GM21360 (cell line): ENCODE measurements around the gene PDE2A.

Experiments used
- ATAC-seq: cut with Tn5 transposase; IDR thresholded peaks from one replicate; pipeline ENCODE4 v1.9.1; 2021; ENCODE audit warnings: mild to moderate bottlenecking, moderate library complexity; ENCODE audit not compliant: unreplicated experiment

The PDE2A gene

DNA sequence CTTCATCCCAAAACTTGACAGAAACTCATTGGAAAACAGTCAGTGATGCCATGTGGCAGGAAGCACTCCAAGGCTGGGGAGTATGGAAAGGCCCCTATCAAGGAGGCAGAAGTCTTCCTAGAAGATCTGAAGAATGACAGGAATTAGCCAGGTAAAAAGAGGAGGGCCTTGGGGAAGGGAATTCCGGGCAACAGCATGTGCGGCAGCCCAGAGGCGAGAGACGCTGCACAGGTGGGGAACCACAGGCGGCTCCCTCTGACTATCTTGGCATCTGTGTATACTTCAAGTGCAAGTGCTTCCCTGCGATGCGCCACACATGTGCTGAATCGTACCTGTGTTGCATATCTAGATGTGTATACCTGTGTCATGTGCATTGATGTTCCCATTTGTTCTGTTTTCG lies 12.7 kb downstream of the PDE2A start:
- no peak for ATAC-seq

GRCh38 chr11:72658989-72659640 lies 15.1 kb downstream of the PDE2A start:
- no peak for ATAC-seq

- ATAC-seq: no peak
Observed at GRCh38 chr11:72657411-72658100, 16.7 kb downstream of the PDE2A start.

DNA sequence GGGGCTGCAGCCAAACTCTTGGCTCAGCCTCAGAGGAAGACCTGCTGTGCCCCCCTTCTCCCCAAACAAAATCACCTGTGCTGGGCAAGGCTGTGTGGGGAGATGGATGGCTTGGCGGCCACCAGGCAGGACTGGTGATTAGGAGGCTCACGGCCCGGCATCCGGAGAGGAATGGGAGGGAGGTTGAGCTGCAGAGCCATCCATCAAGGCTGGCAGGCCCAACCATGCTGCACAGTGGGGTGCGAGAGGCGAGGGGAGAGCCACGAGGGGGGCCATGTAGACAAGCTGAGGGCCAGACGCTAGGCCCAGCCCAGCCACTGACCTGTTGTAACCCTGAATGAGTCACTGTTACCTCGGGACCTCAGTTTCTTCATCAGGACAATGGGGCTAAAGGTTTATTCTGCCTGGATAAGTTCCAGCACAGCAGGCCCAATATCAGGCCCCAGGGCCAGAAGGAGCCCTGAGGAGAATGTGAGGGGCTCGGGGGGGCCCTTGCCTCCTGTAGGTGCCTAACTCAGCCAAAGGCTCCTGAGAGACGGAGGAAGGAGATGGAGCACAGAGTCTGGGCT lies 18.2 kb downstream of the PDE2A start:
- ATAC-seq: no peak

DNA sequence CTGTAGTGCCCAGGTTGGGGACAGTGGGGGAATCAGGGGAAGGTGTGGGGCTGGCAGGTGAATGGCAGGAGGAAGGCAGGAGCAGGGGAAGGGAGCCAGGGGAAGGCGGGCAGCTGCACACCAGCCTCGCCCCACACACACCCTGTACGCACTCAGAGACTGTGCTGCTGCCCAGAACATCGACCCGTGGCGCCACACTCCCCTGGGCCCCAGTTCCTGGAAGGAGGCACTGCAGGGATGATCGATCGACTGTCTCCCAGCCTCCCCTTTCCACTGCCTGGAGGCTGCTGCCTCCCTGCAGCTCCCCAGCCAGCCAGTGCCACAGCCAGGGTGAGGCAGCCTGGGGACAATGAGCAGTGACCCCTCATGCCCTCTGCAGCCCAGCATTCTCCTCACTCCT lies 19.2 kb downstream of the PDE2A start:
- ATAC-seq: no peak

DNA sequence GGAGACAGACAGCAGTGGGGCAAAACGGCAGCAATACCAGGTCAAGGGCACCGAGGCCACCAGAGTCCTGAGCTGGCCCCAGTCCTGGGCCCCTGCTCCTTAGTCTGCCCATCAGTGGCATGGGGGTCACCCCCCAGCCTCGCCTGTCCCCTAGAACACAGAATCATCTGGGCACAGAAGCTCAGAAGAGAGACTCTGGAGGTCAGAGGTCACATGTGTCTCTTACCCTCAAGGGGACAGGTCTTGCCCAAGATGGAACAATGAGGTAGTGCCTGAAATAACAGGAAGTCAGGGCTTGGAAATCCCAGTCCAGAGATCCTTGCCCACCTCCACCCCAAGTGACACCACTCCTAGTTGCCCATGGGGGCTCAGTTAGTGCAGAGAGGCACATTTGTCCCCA lies 20.6 kb downstream of the PDE2A start:
- no peak for ATAC-seq

DNA sequence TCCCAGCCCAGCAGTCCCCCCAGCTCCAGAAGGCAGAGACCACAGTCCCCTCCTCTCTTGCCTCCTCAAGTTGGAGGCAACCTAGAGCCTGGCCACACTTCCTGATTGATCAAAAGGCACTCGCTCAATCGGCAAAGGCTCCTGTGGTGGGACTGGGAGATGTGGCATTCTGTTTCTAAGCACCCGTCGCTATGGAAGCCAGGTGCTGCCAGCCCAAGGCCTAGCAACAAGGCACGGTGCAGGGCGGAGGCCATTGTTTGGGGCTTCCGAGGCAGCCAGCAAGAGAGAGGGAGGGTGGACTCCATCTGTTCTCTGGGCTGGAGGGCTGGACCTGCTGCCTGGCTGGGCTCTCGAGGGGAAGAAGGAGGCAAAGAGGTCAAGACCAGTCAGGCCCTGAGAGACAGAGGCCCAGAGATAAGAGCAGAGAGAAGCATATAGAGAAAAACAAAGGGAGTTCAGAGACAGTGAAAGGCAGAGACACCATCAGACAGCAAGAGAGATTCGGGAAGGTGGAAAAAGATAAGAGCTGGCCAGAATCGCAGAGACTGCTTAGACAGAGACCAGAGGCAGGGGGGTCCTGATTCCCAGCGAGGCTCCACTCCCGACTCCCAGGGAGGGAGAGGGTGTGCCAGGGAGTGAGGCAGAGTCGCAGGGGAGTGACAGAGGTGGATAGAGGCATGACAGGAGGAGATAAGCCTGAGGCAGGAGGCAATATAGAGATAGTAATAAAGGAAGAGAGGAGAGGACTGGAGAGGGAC lies 21.2 kb downstream of the PDE2A start:
- ATAC-seq: no peak

GRCh38 chr11:72652133-72652532 lies 22.1 kb downstream of the PDE2A start:
- ATAC-seq: no peak

- ATAC-seq: no peak
Observed at GRCh38 chr11:72649215-72649976, 24.8 kb downstream of the PDE2A start.

GRCh38 chr11:72648384-72649136 lies 25.7 kb downstream of the PDE2A start:
- ATAC-seq: no peak

DNA sequence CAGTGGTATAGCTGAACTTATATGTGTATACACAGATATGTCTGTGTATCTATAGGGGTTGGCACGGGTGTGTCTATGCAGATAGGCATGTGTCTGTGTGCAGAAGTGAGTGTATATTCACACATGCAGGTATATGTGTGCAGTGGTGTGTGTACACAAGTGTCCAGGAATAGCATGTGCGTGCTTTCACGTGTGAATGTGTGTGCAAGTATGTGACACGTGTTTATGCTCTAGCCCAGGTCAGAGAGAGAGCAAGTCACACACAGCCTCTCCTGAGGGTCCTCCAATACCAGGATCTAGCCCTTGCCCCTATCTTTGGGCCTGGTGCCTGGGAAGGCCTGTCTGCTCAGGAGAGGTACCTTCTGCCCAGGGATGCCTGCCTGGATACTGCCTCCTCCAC lies 26.3 kb downstream of the PDE2A start:
- no peak for ATAC-seq

DNA sequence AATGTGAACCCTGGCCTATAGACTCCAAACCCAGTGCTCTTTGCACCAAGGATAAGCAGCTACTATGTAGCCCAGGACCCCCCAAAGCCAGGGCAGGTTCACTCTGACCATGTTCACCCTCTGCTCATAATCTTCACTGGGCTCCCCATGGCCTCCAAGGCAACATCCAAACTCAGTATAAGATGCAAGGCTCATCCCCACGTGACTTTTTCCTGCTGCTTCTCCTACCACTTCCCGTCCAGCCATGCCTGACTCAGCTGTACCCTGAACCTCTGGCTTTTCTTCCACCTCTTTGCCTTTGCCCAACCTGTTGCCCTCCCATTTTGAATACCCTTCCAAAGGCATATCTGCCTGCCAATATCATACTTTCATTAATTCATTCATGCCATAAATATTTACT lies 27.8 kb downstream of the PDE2A start:
- ATAC-seq: no peak

GRCh38 chr11:72646024-72646423 lies 28.2 kb downstream of the PDE2A start:
- no peak for ATAC-seq

DNA sequence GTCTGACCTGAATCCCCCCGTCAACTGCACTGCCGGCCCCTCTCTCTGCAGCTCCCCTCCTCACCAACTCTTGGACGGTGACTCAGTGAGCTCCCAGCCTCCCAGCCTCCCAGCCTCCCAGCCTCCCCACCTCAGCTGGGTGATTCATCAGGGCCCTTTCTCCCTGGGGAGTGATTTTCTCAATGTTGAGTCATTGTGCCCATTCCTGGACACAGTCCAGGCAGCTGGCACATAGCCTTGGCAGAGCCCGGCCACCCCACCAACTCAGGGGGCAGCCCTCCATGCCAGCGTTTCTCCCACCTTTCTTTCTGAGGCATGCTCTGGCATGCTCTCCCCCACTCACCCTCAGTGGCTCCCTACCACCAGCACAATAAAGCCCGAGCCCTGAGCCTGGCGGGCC lies 30.7 kb downstream of the PDE2A start:
- ATAC-seq: no peak

DNA sequence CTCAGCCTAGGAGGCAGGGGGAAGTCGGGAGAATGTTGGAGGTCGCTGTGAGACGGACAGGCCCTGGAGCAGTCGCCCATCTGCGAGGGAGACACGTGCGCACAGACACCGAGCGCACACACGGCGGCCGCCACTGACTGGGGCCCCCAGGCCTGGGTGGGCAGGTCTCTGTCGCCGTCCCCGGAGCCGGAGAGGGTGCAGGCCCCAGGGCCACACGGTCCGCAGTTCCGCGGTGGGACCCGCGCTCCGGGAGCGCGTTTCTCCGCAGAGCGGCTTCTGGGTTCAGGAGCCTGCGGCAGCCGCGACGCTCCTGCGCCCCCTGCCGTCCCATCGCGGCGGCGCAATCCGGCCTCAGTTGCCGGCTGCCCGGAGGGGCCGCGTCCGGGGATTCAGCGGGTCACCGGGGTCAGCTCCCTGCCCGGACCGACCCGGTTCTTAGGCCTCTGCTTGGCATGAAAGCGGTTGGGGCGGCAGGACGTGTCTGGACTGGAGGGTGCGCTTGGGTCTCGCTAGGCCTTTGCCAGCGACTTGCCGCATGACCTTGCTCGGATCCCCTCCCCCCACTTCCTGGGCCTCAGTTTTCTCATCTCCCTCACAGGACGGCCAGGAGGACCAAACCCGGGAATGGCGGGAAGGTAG lies 31.2 kb downstream of the PDE2A start:
- ATAC-seq: no peak

DNA sequence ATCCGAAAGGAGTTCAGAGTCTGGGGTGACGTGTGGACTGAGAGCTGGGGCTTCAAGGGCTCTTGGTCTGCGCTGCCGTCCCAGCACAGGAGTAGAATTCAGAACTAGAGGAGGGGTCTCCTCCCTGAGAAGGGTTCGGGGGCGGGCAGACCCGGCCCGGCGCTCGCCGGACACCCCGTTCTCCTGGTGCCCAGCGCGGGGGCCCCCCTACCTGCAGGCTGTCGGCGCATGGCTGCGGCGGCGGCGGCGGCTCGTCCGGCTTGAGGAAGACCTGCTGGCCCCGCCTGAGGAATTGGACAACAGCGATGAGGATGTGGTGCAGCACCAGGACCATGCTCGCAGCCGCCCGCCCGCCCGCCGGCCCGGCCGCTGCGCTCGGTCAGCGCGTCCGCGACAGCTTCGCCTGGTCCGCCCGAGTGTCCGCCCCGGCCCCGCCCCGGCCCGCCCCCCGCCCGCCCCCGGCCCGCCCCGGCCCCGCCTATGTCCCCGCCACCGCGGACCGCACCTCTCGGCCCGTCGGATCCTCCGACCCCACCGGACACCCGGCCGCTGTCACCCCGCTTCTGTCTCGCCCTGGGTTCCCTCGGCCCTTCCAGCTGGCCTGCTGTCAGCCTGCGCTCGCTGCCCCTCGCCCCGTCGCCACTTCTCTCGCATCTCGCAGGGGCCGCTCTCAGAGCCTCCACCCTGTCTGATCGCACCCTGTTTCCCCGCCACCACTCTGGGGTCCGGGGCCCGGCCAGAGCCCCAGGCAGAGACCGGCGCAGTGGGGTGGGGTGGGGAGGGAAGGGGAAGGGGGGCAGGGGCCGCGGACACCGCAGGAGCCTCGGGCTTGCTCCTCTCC lies 32.0 kb downstream of the PDE2A start:
- no peak for ATAC-seq

- ATAC-seq: no peak
Observed at GRCh38 chr11:72641522-72642042, 32.6 kb downstream of the PDE2A start.

GRCh38 chr11:72639502-72640375 lies 34.5 kb downstream of the PDE2A start:
- ATAC-seq: no peak
